C4-2B (cell line): Measurements from ENCODE around the gene DENND5B.

Experiments used
- H3K27ac ChIP-seq: fragments of 450-650 bp; 2 replicates; pipeline ENCODE4 v1.5.1; 2017
- ZFX ChIP-seq: fragments of 450-650 bp; IDR thresholded peaks from 2 replicates; pipeline ENCODE4 v1.6.1; 2017
- TF ChIP-seq, protein P1 (sequence below): fragments of 450-650 bp; conservative IDR thresholded peaks from 2 replicates; pipeline ENCODE4 v1.5.1; 2017; ENCODE audit warnings: mild to moderate bottlenecking

Gene DENND5B

GRCh38 chr12:31589904-31590641 is 863 bp downstream of the DENND5B start:
- TF ChIP-seq ZFX, result no peak; the same call in 1 of the 2 replicates
- TF ChIP-seq, protein P1, sequence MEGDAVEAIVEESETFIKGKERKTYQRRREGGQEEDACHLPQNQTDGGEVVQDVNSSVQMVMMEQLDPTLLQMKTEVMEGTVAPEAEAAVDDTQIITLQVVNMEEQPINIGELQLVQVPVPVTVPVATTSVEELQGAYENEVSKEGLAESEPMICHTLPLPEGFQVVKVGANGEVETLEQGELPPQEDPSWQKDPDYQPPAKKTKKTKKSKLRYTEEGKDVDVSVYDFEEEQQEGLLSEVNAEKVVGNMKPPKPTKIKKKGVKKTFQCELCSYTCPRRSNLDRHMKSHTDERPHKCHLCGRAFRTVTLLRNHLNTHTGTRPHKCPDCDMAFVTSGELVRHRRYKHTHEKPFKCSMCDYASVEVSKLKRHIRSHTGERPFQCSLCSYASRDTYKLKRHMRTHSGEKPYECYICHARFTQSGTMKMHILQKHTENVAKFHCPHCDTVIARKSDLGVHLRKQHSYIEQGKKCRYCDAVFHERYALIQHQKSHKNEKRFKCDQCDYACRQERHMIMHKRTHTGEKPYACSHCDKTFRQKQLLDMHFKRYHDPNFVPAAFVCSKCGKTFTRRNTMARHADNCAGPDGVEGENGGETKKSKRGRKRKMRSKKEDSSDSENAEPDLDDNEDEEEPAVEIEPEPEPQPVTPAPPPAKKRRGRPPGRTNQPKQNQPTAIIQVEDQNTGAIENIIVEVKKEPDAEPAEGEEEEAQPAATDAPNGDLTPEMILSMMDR, result peak; percentile 33
- peak overlapping the region; percentile 78 for H3K27ac ChIP-seq

GRCh38 chr12:31589598-31589903 is 1.4 kb downstream of the DENND5B start:
- H3K27ac ChIP-seq, result peak overlapping the region; percentile 78
- TF ChIP-seq, protein P1, result no peak
- TF ChIP-seq ZFX, result no peak

- H3K27ac ChIP-seq, result no peak overlapping the region
- TF ChIP-seq, protein P1, result no peak
- no peak for TF ChIP-seq ZFX
Measured at GRCh38 chr12:31588976-31589375, 2.0 kb downstream of the DENND5B start.

- H3K27ac ChIP-seq, result no peak overlapping the region
- TF ChIP-seq, protein P1, result no peak
- TF ChIP-seq ZFX, result no peak
Measured at GRCh38 chr12:31586728-31587127, 4.2 kb downstream of the DENND5B start.

- no peak overlapping the region for H3K27ac ChIP-seq
- no peak for TF ChIP-seq ZFX
- TF ChIP-seq, protein P1, result no peak
Measured at GRCh38 chr12:31585895-31586294, 5.0 kb downstream of the DENND5B start.

DNA sequence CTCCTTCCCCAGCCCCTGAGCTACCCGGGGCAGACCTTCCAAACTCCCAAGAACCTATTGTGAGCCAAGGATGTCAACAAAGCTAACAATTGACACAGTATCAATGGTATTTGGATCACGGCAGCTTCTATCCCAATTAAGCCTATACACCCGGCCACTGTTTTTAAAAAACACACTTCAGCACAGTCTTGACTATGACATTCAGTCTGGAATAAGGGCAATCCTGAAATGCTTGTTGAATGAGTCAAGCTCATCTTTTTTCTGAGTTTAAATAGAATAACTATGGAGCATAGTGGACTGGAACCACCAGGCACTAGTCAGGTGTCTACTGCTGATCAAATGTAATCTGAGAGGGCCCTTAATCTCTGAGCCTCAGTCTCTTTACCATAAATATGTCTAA is 5.7 kb downstream of the DENND5B start:
- H3K27ac ChIP-seq, result no peak overlapping the region

GRCh38 chr12:31584782-31585181 is 6.2 kb downstream of the DENND5B start:
- TF ChIP-seq, protein P1, result no peak
- TF ChIP-seq ZFX, result no peak
- H3K27ac ChIP-seq, result no peak overlapping the region

More for the DNA sequence above, 5.7 kb downstream of the DENND5B start:
- no peak for TF ChIP-seq ZFX
- TF ChIP-seq, protein P1, result no peak
